Osteoblast (primary cell): ENCODE data around the gene CHRD. TPM values are rescaled to one million over a fixed set of nuclear protein-coding genes. Genes with fewer than 3 reads are reported as not detected.

Experiments used
- DNase-seq: peaks from one replicate; pipeline ENCODE4 v3.0.0; 2011; ENCODE audit warnings: low spot score, mixed read lengths; ENCODE audit not compliant: insufficient read length; ENCODE audit errors: missing footprints
- H2AFZ ChIP-seq: 2 replicates; pipeline ENCODE4 v1.6.0; 2011; ENCODE audit warnings: mild to moderate bottlenecking, low read length
- H3K27ac ChIP-seq: 2 replicates; pipeline ENCODE4 v1.5.1; 2011; ENCODE audit warnings: mild to moderate bottlenecking, low read depth, low read length, moderate library complexity
- H3K27me3 ChIP-seq: 2 replicates; pipeline ENCODE4 v1.6.0; 2012; ENCODE audit warnings: mild to moderate bottlenecking, control low read depth, inconsistent platforms, low read length, moderate library complexity; ENCODE audit not compliant: insufficient read depth
- H3K36me3 ChIP-seq: 2 replicates; pipeline ENCODE4 v1.5.1; 2011; ENCODE audit warnings: mild to moderate bottlenecking, low read length, control low read depth, moderate library complexity; ENCODE audit not compliant: insufficient read depth
- H3K4me1 ChIP-seq: 2 replicates; pipeline ENCODE4 v1.5.1; 2011; ENCODE audit warnings: mild to moderate bottlenecking, low read length, control low read depth, moderate library complexity; ENCODE audit not compliant: insufficient read depth
- H3K4me2 ChIP-seq: 2 replicates; pipeline ENCODE4 v1.6.0; 2011; ENCODE audit warnings: mild to moderate bottlenecking, low read length; ENCODE audit not compliant: insufficient read depth
- H3K4me3 ChIP-seq: fragments of 200-600 bp; sonication (generic); 3 replicates; pipeline ENCODE4 v1.5.1; 2012; ENCODE audit warnings: mild to moderate bottlenecking, low read length, inconsistent platforms; ENCODE audit not compliant: insufficient read depth
- H3K79me2 ChIP-seq: 2 replicates; pipeline ENCODE4 v1.6.0; 2012; ENCODE audit warnings: mild to moderate bottlenecking, low read length, control low read depth, inconsistent platforms; ENCODE audit not compliant: insufficient read depth
- H3K9me3 ChIP-seq: 2 replicates; pipeline ENCODE4 v1.5.1; 2011; ENCODE audit warnings: low read depth, low read length, control low read depth
- H4K20me1 ChIP-seq: 2 replicates; pipeline ENCODE4 v1.6.0; 2012; ENCODE audit warnings: mild to moderate bottlenecking, low read length, control low read depth; ENCODE audit not compliant: insufficient read depth
- total RNA-seq: library from RNA; depleted of rRNA; stranded (reverse); fragments of >200 nt; gene quantifications from 2 replicates; pipeline ENCODE4 v1.2.3, GENCODE V29; 2012
- TF ChIP-seq, protein P1 (sequence below): IDR thresholded peaks from 2 replicates; pipeline ENCODE4 v1.5.1; 2011; ENCODE audit warnings: mild to moderate bottlenecking, low read depth, low read length, moderate library complexity; ENCODE audit errors: extremely low read depth

The CHRD gene
- total RNA-seq, 1 donor, result 0.36 TPM

DNA sequence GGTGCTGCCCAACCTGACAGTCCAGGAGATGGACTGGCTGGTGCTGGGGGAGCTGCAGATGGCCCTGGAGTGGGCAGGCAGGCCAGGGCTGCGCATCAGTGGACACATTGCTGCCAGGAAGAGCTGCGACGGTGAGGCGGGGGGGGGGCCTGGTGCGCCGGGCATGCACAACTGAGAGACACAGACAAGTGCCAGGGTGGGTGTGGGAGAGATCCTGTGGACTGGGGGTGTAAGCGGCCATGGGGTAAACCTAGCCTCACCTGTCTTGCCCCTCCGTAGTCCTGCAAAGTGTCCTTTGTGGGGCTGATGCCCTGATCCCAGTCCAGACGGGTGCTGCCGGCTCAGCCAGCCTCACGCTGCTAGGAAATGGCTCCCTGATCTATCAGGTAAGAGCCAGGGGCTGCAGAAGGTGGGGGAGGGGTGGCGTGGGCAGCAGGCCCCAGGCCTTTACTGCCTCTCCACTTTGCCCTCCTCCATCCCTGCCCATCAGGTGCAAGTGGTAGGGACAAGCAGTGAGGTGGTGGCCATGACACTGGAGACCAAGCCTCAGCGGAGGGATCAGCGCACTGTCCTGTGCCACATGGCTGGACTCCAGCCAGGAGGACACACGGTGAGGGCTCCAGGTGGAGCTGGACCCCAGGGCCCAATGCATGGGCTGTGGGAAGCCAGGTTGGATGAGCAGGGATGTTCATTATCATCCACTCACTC, 3.3 kb downstream of the CHRD start:
- Histone ChIP-seq H3K4me3 (no peak overlapping the region), H3K9me3 (no peaks in the 10 kb centered on the region), H2AFZ (no peak overlapping the region), H3K27me3 (peaks cover 38% of the 10 kb centered on the region), H4K20me1 (no peaks in the 10 kb centered on the region), H3K79me2 (no peaks in the 10 kb centered on the region), H3K4me1 (no peaks in the 10 kb centered on the region), H3K4me2 (no peak overlapping the region), H3K27ac (no peak overlapping the region), H3K36me3 (no peaks in the 10 kb centered on the region)
- TF ChIP-seq, protein P1, sequence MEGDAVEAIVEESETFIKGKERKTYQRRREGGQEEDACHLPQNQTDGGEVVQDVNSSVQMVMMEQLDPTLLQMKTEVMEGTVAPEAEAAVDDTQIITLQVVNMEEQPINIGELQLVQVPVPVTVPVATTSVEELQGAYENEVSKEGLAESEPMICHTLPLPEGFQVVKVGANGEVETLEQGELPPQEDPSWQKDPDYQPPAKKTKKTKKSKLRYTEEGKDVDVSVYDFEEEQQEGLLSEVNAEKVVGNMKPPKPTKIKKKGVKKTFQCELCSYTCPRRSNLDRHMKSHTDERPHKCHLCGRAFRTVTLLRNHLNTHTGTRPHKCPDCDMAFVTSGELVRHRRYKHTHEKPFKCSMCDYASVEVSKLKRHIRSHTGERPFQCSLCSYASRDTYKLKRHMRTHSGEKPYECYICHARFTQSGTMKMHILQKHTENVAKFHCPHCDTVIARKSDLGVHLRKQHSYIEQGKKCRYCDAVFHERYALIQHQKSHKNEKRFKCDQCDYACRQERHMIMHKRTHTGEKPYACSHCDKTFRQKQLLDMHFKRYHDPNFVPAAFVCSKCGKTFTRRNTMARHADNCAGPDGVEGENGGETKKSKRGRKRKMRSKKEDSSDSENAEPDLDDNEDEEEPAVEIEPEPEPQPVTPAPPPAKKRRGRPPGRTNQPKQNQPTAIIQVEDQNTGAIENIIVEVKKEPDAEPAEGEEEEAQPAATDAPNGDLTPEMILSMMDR, result no peak
- peak; percentile 86 for DNase-seq

DNA sequence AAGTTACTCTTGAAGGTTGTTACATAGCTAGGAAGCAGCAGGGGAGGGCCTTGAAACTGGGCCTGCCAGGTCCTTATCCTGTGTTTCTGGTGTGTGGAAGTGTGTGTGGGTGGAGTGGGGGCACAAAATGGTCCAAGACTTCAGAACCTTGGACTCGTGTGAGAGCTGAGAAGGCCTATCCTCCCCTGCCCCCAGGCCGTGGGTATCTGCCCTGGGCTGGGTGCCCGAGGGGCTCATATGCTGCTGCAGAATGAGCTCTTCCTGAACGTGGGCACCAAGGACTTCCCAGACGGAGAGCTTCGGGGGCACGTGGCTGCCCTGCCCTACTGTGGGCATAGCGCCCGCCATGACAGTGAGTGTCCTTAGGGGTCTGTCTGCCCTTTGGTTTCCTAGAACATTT, 4.5 kb downstream of the CHRD start:
- Histone ChIP-seq H3K4me1 (no peaks in the 10 kb centered on the region), H4K20me1 (no peaks in the 10 kb centered on the region), H3K4me2 (no peak overlapping the region), H3K9me3 (no peaks in the 10 kb centered on the region), H3K27ac (no peak overlapping the region), H3K27me3 (peaks cover 26% of the 10 kb centered on the region), H3K79me2 (no peaks in the 10 kb centered on the region), H2AFZ (no peak overlapping the region), H3K36me3 (no peaks in the 10 kb centered on the region), H3K4me3 (no peak overlapping the region)
- TF ChIP-seq, protein P1, result no peak
- peak; percentile 85 for DNase-seq

DNA sequence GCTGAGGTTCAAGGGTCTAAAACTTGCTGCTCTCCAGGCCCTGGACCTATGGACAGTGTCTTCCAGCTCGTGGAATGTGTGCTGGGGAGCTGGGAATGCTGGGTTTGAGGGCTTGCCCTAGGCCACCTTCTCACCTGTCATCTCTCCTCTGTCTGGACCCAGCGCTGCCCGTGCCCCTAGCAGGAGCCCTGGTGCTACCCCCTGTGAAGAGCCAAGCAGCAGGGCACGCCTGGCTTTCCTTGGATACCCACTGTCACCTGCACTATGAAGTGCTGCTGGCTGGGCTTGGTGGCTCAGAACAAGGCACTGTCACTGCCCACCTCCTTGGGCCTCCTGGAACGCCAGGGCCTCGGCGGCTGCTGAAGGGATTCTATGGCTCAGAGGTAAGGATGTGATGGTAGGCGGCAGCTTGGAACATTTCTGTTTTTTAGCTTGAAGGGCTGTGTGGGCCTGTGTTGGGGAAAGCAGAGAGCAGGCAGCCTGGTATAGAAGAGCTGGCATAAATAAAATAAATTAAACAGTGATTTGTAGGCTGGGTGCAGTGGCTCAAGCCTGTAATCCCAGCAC, 5.1 kb downstream of the CHRD start:
- no peaks in the 10 kb centered on the region for H3K4me1 ChIP-seq
- H3K27ac ChIP-seq, result no peak overlapping the region
- no peaks in the 10 kb centered on the region for H4K20me1 ChIP-seq
- no peak overlapping the region for H3K4me3 ChIP-seq
- H2AFZ ChIP-seq, result no peak overlapping the region
- H3K27me3 ChIP-seq, result peaks cover 24% of the 10 kb centered on the region
- peak; percentile 70 for DNase-seq
- H3K36me3 ChIP-seq, result no peaks in the 10 kb centered on the region
- H3K9me3 ChIP-seq, result no peaks in the 10 kb centered on the region
- TF ChIP-seq, protein P1, result no peak
- H3K4me2 ChIP-seq, result no peak overlapping the region
- no peaks in the 10 kb centered on the region for H3K79me2 ChIP-seq

DNA sequence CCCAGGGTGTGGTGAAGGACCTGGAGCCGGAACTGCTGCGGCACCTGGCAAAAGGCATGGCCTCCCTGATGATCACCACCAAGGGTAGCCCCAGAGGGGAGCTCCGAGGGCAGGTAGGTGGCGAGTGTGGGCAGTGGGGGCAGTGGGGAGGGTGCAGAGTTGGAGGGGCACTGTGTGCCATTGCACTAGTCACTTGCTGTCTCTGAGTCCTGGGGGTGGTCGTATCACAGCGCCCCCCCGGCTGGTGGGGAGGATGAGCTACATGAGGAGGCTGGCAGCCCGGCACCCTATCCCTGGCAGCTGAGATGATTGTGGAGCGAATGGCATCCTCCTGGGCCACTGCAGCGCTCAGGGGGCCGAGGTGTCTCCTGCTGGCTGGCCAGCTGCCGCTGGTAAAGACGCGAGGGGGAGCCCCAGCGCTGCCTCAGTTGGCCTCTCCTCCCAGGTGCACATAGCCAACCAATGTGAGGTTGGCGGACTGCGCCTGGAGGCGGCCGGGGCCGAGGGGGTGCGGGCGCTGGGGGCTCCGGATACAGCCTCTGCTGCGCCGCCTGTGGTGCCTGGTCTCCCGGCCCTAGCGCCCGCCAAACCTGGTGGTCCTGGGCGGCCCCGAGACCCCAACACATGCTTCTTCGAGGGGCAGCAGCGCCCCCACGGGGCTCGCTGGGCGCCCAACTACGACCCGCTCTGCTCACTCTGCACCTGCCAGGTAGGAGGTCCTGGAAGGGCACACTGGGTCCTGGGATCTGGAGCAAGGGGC, 6.4 kb downstream of the CHRD start:
- no peaks in the 10 kb centered on the region for H3K9me3 ChIP-seq
- TF ChIP-seq, protein P1, result no peak
- peak; percentile 79 for DNase-seq
- no peaks in the 10 kb centered on the region for H3K36me3 ChIP-seq
- no peaks in the 10 kb centered on the region for H3K79me2 ChIP-seq
- no peak overlapping the region for H3K4me3 ChIP-seq
- no peak overlapping the region for H3K4me2 ChIP-seq
- H2AFZ ChIP-seq, result no peak overlapping the region
- peaks cover 26% of the 10 kb centered on the region for H3K27me3 ChIP-seq
- H4K20me1 ChIP-seq, result no peaks in the 10 kb centered on the region
- no peak overlapping the region for H3K27ac ChIP-seq
- H3K4me1 ChIP-seq, result no peaks in the 10 kb centered on the region
